Neural cell (in vitro differentiated cells): ENCODE measurements around the gene COL4A4.

Experiments used
- MXI1 ChIP-seq: fragments of 450-650 bp; conservative IDR thresholded peaks from 2 replicates; pipeline ENCODE4 v1.6.1; 2014; ENCODE audit warnings: antibody characterized with exemption, mild to moderate bottlenecking; ENCODE audit not compliant: poor library complexity, severe bottlenecking
- POLR2AphosphoS5 ChIP-seq: IDR thresholded peaks from 2 replicates; pipeline ENCODE4 v1.6.1; 2012
- RAD21 ChIP-seq: fragments of 450-650 bp; conservative IDR thresholded peaks from 2 replicates; pipeline ENCODE4 v1.6.1; 2014; ENCODE audit warnings: antibody characterized with exemption, mild to moderate bottlenecking, moderate library complexity
- TAF1 ChIP-seq: IDR thresholded peaks from 2 replicates; pipeline ENCODE4 v1.6.1; 2012; ENCODE audit warnings: low read depth
- TF ChIP-seq, protein P1 (sequence below): fragments of 450-650 bp; IDR thresholded peaks from 2 replicates; pipeline ENCODE4 v1.5.1; 2014; ENCODE audit warnings: antibody characterized with exemption, mild to moderate bottlenecking, moderate library complexity; ENCODE audit not compliant: poor library complexity, severe bottlenecking
- TF ChIP-seq, protein P2 (sequence below): IDR thresholded peaks from 2 replicates; pipeline ENCODE4 v1.6.1; 2012; ENCODE audit warnings: borderline replicate concordance

- TF ChIP-seq, protein P1, sequence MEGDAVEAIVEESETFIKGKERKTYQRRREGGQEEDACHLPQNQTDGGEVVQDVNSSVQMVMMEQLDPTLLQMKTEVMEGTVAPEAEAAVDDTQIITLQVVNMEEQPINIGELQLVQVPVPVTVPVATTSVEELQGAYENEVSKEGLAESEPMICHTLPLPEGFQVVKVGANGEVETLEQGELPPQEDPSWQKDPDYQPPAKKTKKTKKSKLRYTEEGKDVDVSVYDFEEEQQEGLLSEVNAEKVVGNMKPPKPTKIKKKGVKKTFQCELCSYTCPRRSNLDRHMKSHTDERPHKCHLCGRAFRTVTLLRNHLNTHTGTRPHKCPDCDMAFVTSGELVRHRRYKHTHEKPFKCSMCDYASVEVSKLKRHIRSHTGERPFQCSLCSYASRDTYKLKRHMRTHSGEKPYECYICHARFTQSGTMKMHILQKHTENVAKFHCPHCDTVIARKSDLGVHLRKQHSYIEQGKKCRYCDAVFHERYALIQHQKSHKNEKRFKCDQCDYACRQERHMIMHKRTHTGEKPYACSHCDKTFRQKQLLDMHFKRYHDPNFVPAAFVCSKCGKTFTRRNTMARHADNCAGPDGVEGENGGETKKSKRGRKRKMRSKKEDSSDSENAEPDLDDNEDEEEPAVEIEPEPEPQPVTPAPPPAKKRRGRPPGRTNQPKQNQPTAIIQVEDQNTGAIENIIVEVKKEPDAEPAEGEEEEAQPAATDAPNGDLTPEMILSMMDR: no peak
- TF ChIP-seq POLR2AphosphoS5 (no peak), TAF1 (no peak), RAD21 (no peak), MXI1 (no peak)
- TF ChIP-seq, protein P2, sequence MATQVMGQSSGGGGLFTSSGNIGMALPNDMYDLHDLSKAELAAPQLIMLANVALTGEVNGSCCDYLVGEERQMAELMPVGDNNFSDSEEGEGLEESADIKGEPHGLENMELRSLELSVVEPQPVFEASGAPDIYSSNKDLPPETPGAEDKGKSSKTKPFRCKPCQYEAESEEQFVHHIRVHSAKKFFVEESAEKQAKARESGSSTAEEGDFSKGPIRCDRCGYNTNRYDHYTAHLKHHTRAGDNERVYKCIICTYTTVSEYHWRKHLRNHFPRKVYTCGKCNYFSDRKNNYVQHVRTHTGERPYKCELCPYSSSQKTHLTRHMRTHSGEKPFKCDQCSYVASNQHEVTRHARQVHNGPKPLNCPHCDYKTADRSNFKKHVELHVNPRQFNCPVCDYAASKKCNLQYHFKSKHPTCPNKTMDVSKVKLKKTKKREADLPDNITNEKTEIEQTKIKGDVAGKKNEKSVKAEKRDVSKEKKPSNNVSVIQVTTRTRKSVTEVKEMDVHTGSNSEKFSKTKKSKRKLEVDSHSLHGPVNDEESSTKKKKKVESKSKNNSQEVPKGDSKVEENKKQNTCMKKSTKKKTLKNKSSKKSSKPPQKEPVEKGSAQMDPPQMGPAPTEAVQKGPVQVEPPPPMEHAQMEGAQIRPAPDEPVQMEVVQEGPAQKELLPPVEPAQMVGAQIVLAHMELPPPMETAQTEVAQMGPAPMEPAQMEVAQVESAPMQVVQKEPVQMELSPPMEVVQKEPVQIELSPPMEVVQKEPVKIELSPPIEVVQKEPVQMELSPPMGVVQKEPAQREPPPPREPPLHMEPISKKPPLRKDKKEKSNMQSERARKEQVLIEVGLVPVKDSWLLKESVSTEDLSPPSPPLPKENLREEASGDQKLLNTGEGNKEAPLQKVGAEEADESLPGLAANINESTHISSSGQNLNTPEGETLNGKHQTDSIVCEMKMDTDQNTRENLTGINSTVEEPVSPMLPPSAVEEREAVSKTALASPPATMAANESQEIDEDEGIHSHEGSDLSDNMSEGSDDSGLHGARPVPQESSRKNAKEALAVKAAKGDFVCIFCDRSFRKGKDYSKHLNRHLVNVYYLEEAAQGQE: no peak
These were observed 179.9 kb downstream of the COL4A4 start for GRCh38 chr2:226983895-226984749.
